LHCN-M2 (cell line): ENCODE data around the gene SCGN. TPM values are rescaled to one million over a fixed set of nuclear protein-coding genes. Genes with fewer than 3 reads are reported as not detected.
"Not testable (repeated sequence)": the region's sequence is repeated elsewhere in the genome, so short reads cannot be mapped to it uniquely, and the experiment has no call there.

ENCODE experiments used
- DNase-seq: peaks from one replicate; pipeline ENCODE4 v3.0.0-alpha.2; 2012; ENCODE audit warnings: low read depth
- total RNA-seq: library from RNA; depleted of rRNA; stranded (reverse); fragments of >200 nt; gene quantifications from 2 replicates; pipeline ENCODE4 v1.2.3, GENCODE V29; 2014; rRNA removed

The SCGN gene
- total RNA-seq, 1 experiment from 2014 or later = 0.23 TPM

- no peak for DNase-seq
Observed at GRCh38 chr6:25726122-25726911, 74.3 kb downstream of the SCGN start.

- DNase-seq = no peak
Observed at GRCh38 chr6:25727028-25727427, 75.0 kb downstream of the SCGN start.

GRCh38 chr6:25730907-25731306, 78.9 kb downstream of the SCGN start:
- DNase-seq = no peak

GRCh38 chr6:25731721-25732120, 79.7 kb downstream of the SCGN start:
- no peak for DNase-seq

- no peak for DNase-seq
Observed at GRCh38 chr6:25732468-25733198, 80.6 kb downstream of the SCGN start.

GRCh38 chr6:25735261-25735660, 83.2 kb downstream of the SCGN start:
- DNase-seq = no peak

GRCh38 chr6:25743868-25744267, 91.9 kb downstream of the SCGN start:
- no peak for DNase-seq

GRCh38 chr6:25745836-25746235, 93.8 kb downstream of the SCGN start:
- DNase-seq = no peak

- DNase-seq = no peak
Observed at GRCh38 chr6:25746968-25747367, 95.0 kb downstream of the SCGN start.

GRCh38 chr6:25747477-25747876, 95.5 kb downstream of the SCGN start:
- no peak for DNase-seq

GRCh38 chr6:25748049-25748448, 96.0 kb downstream of the SCGN start:
- DNase-seq = no peak

GRCh38 chr6:25748601-25749517, 96.8 kb downstream of the SCGN start:
- not testable (repeated sequence) for DNase-seq

GRCh38 chr6:25749837-25750236, 97.8 kb downstream of the SCGN start:
- DNase-seq = no peak

- no peak for DNase-seq
Observed at GRCh38 chr6:25750906-25751305, 98.9 kb downstream of the SCGN start.

Other genes with a start within 250 kb of the SCGN start
- gene SLC17A4, start 102.5 kb downstream of the SCGN start, total RNA-seq = not detected in 2 replicates
- not detected in 2 replicates for gene SLC17A1, start 179.8 kb downstream of the SCGN start, total RNA-seq
- gene SLC17A3, start 222.0 kb downstream of the SCGN start, total RNA-seq = not detected in 2 replicates